Measurements from ENCODE around the gene PRKAA1.
"Not testable (repeated sequence)": the region's sequence is repeated elsewhere in the genome, so short reads cannot be mapped to it uniquely, and the experiment has no call there.

Gene PRKAA1

GRCh38 chr5:40716590-40716989 is 81.6 kb downstream of the PRKAA1 start:
- Histone ChIP-seq H3K4me2 (ENCODE audit: low read length) (no peak overlapping the region), H3K79me2 (ENCODE audit: insufficient read depth, low read length) (no peaks in the 10 kb centered on the region), H4K20me1 (ENCODE audit: insufficient read depth, low read length) (no peaks in the 10 kb centered on the region), H3K9me3 (ENCODE audit: low read length) (peaks cover 6% of the 10 kb centered on the region; the same call in 1 of the 2 replicates), H3K27ac (ENCODE audit: low read depth, low read length, poor library complexity, severe bottlenecking) (no peak overlapping the region), H3K27me3 (ENCODE audit: insufficient read depth, low read length) (no peaks in the 10 kb centered on the region), H3K4me3 (ENCODE audit: low read depth, low read length, poor library complexity, severe bottlenecking) (no peak overlapping the region), H3K9me2 (ENCODE audit: low read depth, low read length) (no peaks in the 10 kb centered on the region), H3K4me1 (ENCODE audit: insufficient read depth, low read length, severe bottlenecking) (no peaks in the 10 kb centered on the region), H3K9ac (ENCODE audit: low read length) (no peak overlapping the region), H2AFZ (ENCODE audit: low read length) (no peak overlapping the region), H3K36me3 (ENCODE audit: insufficient read depth, low read length) (peaks cover 19% of the 10 kb centered on the region), H3F3A (ENCODE audit: insufficient read depth, low read length) (no peaks in the 10 kb centered on the region)
- TF ChIP-seq CTCF (IDR thresholded peaks at IDR 0.05; ENCODE audit: low read length) = no peak
- no peak for TF ChIP-seq EZH2 (IDR thresholded peaks at IDR 0.05; ENCODE audit: borderline replicate concordance, low read length)

GRCh38 chr5:40716000-40716399 is 82.2 kb downstream of the PRKAA1 start:
- no peak overlapping the region for H3K4me3 ChIP-seq (ENCODE audit: low read depth, low read length, poor library complexity, severe bottlenecking)
- no peak overlapping the region for H3K9ac ChIP-seq (ENCODE audit: low read length)
- no peaks in the 10 kb centered on the region for H3K4me1 ChIP-seq (ENCODE audit: insufficient read depth, low read length, severe bottlenecking)
- no peaks in the 10 kb centered on the region for H3K9me2 ChIP-seq (ENCODE audit: low read depth, low read length)
- peaks cover 13% of the 10 kb centered on the region for H3K36me3 ChIP-seq (ENCODE audit: insufficient read depth, low read length)
- H3F3A ChIP-seq (ENCODE audit: insufficient read depth, low read length) = no peaks in the 10 kb centered on the region
- peaks cover 4% of the 10 kb centered on the region; the same call in 1 of the 2 replicates for H3K9me3 ChIP-seq (ENCODE audit: low read length)
- no peaks in the 10 kb centered on the region for H4K20me1 ChIP-seq (ENCODE audit: insufficient read depth, low read length)
- no peak overlapping the region for H3K4me2 ChIP-seq (ENCODE audit: low read length)
- no peak overlapping the region for H3K27ac ChIP-seq (ENCODE audit: low read depth, low read length, poor library complexity, severe bottlenecking)
- peak; percentile 54 for TF ChIP-seq CTCF (IDR thresholded peaks at IDR 0.05; ENCODE audit: low read length)
- no peak for TF ChIP-seq EZH2 (IDR thresholded peaks at IDR 0.05; ENCODE audit: borderline replicate concordance, low read length)
- H3K27me3 ChIP-seq (ENCODE audit: insufficient read depth, low read length) = no peaks in the 10 kb centered on the region
- H2AFZ ChIP-seq (ENCODE audit: low read length) = no peak overlapping the region
- no peaks in the 10 kb centered on the region for H3K79me2 ChIP-seq (ENCODE audit: insufficient read depth, low read length)

GRCh38 chr5:40714001-40714400 is 84.2 kb downstream of the PRKAA1 start:
- Histone ChIP-seq H3K79me2 (ENCODE audit: insufficient read depth, low read length) (no peaks in the 10 kb centered on the region), H3F3A (ENCODE audit: insufficient read depth, low read length) (no peaks in the 10 kb centered on the region), H3K9me3 (ENCODE audit: low read length) (0 out of 2 replicates have a peak, but pooled peaks cover 3% of the 10 kb centered on the region), H3K4me2 (ENCODE audit: low read length) (no peak overlapping the region), H2AFZ (ENCODE audit: low read length) (no peak overlapping the region), H3K4me1 (ENCODE audit: insufficient read depth, low read length, severe bottlenecking) (no peaks in the 10 kb centered on the region), H4K20me1 (ENCODE audit: insufficient read depth, low read length) (no peaks in the 10 kb centered on the region), H3K27ac (ENCODE audit: low read depth, low read length, poor library complexity, severe bottlenecking) (no peak overlapping the region), H3K36me3 (ENCODE audit: insufficient read depth, low read length) (peaks cover 9% of the 10 kb centered on the region; the same call in 1 of the 2 replicates), H3K9me2 (ENCODE audit: low read depth, low read length) (no peaks in the 10 kb centered on the region), H3K27me3 (ENCODE audit: insufficient read depth, low read length) (no peaks in the 10 kb centered on the region), H3K4me3 (ENCODE audit: low read depth, low read length, poor library complexity, severe bottlenecking) (no peak overlapping the region), H3K9ac (ENCODE audit: low read length) (no peak overlapping the region)
- TF ChIP-seq CTCF (IDR thresholded peaks at IDR 0.05; ENCODE audit: low read length) (no peak), EZH2 (IDR thresholded peaks at IDR 0.05; ENCODE audit: borderline replicate concordance, low read length) (no peak)

GRCh38 chr5:40710575-40710974 is 87.6 kb downstream of the PRKAA1 start:
- not testable (repeated sequence) for H3F3A ChIP-seq (ENCODE audit: insufficient read depth, low read length); H3K9me2 ChIP-seq (ENCODE audit: low read depth, low read length); H2AFZ ChIP-seq (ENCODE audit: low read length); H3K36me3 ChIP-seq (ENCODE audit: insufficient read depth, low read length); H3K4me2 ChIP-seq (ENCODE audit: low read length); H4K20me1 ChIP-seq (ENCODE audit: insufficient read depth, low read length); H3K4me3 ChIP-seq (ENCODE audit: low read depth, low read length, poor library complexity, severe bottlenecking); H3K9me3 ChIP-seq (ENCODE audit: low read length); H3K4me1 ChIP-seq (ENCODE audit: insufficient read depth, low read length, severe bottlenecking); H3K9ac ChIP-seq (ENCODE audit: low read length); H3K79me2 ChIP-seq (ENCODE audit: insufficient read depth, low read length); H3K27ac ChIP-seq (ENCODE audit: low read depth, low read length, poor library complexity, severe bottlenecking); H3K27me3 ChIP-seq (ENCODE audit: insufficient read depth, low read length)

Measured in OCI-LY1 (cell line).